Hematopoietic multipotent progenitor cell treated with erythropoietin and hydrocortisone succinate and interleukin-3 and kit ligand, for 17 days (in vitro differentiated cells): ENCODE data around the gene LGALS16.
"Not testable (repeated sequence)": the region's sequence is repeated elsewhere in the genome, so short reads cannot be mapped to it uniquely, and the experiment has no call there.

ENCODE experiments used
- DNase-seq: peaks from one replicate; pipeline ENCODE4 v3.0.0-alpha.2; 2015; ENCODE audit warnings: low spot score

LGALS16 gene

GRCh38 chr19:39677961-39678889 lies 22.5 kb downstream of the LGALS16 start:
- no peak for DNase-seq

GRCh38 chr19:39679056-39679790 lies 23.5 kb downstream of the LGALS16 start:
- no peak for DNase-seq

- DNase-seq: no peak
Measured at GRCh38 chr19:39679791-39680168, 24.1 kb downstream of the LGALS16 start.

DNA sequence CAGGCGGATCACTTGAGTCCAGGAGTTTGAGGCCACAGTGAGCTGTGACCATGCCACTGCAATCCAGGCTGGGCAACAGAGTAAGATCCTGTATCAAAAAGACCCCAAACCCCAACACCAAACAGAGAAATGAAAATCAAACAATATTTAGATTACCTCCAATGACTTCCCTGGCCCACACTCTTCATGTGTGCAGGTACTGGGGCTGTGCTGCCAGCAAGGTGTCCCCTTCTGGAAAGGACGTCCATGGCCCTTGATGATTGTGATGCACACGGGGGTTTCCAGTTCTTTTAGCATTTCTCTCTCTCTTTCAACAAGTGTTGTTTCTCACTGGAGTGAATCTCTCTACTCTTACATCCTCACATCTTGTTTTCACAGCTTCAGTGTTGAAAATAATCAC lies 24.9 kb downstream of the LGALS16 start:
- DNase-seq: no peak

DNA sequence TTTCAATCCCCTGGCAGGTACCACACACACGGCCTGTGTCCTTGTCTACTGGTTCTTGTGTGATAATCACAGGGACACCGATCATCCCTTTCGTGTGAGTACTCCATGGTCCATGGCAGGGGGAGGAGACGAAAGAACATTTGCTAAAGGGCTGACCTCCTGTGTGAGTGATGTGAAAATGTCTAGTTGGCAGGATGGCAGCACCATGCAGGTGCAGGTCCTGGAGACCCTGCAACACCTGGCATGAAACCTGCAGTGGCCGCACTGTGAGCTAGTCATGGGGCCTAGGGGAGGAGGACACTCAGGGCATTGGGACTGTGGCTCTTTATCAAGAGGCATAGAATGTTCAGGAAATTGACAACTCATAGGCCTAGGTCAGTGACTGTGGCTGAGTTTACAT lies 25.7 kb downstream of the LGALS16 start:
- DNase-seq: no peak

DNA sequence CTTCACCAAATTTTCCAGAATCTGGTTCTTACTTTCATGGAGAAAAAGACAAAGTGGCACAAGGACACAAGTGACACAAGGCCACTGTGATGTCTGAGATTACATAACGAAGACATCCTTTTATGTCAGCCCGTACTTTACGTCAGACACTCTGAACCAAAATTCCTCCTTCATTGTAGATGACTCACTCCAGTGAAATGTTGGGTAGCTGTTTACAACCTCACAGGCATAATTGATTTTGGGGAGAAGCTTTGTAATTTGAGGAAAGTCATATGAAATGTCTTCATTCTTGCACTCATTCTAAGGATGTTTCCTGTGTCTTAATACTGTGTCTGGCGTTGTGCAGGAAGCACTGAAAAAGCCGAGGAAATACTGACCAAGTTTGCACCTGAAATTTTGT lies 28.6 kb downstream of the LGALS16 start:
- no peak for DNase-seq

GRCh38 chr19:39686739-39687138 lies 31.0 kb downstream of the LGALS16 start:
- DNase-seq: no peak

DNA sequence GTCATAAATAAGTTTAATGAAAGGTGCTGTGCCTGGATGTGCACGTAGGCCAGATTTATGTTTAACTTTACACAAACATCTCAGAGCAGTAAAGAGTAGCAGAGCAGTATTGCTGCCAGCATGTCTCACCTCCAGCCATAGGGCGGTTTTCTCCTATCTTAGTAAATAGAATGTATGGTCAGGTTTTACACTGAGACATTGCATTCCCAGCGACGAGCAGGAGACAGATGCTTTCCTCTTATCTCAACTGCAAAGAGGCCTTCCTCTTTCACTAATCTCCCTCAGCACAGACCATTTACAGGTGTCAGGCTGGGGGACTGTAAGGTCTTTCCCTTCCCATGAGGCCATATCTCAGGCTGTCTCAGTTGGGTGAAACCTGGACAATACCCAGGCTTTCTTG lies 32.9 kb downstream of the LGALS16 start:
- not testable (repeated sequence) for DNase-seq

DNA sequence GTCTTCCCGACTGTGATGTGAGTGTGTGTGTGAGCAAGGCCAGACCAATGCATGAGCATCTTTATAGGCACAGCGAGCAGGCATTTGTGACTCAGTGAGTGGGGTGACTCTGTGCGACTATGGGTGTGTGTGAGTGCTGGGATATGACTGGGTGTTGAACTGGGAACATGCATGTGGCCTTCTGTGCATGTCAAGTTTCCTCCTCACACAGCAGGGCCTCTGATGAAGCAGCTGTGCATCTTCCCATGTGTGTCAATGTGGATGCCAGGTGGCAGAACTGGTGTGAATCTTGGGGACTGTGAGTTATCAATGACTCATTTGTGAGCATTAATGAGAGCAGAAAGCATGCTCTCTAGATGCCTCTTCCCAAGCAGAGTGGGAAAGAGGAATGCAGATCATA lies 36.5 kb downstream of the LGALS16 start:
- no peak for DNase-seq

GRCh38 chr19:39692822-39693221 lies 37.1 kb downstream of the LGALS16 start:
- DNase-seq: no peak

DNA sequence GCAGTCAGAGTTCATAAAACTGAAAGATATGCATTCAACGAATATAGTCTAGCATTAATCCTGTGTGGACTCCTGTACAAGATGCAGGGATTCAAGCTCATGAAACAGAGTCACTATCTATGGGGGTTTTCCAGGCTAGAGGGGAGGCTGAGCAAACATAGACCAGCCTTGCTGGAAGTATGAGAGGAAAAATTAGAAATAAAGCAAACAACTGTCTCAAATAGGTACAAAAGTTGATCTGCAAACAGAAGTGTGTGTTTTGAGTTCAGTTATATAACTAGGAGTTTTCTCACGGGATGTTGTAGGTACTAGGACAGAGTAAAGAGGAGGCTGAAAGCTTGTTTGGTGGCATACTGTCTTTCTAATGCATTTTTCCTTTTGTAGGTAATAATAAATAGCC lies 40.0 kb downstream of the LGALS16 start:
- DNase-seq: no peak

- DNase-seq: no peak
Measured at GRCh38 chr19:39696387-39696786, 40.7 kb downstream of the LGALS16 start.

GRCh38 chr19:39698535-39698934 lies 42.8 kb downstream of the LGALS16 start:
- no peak for DNase-seq

GRCh38 chr19:39701291-39701690 lies 45.6 kb downstream of the LGALS16 start:
- DNase-seq: no peak

- DNase-seq: no peak
Measured at GRCh38 chr19:39704181-39705044, 48.7 kb downstream of the LGALS16 start, which contains the start of gene LGALS14. TSS of gene LGALS14 (plus strand) at chr19:39704481. CDS start at chr19:39704529, 48 bp downstream.

GRCh38 chr19:39705578-39706188 lies 50.0 kb downstream of the LGALS16 start:
- no peak for DNase-seq

GRCh38 chr19:39708594-39708993 lies 52.9 kb downstream of the LGALS16 start:
- no peak for DNase-seq

GRCh38 chr19:39709026-39709872 lies 53.5 kb downstream of the LGALS16 start:
- DNase-seq: no peak
